ENCODE data around the gene POLD2. TPM values are rescaled to one million over a fixed set of nuclear protein-coding genes. Genes with fewer than 3 reads are reported as not detected.

The POLD2 gene
- total RNA-seq, 1 donor from 2014 or later = 49.9 TPM

GRCh38 chr7:44152971-44153947, 29.9 kb upstream of the POLD2 start:
- DNase-seq = no peak

DNA sequence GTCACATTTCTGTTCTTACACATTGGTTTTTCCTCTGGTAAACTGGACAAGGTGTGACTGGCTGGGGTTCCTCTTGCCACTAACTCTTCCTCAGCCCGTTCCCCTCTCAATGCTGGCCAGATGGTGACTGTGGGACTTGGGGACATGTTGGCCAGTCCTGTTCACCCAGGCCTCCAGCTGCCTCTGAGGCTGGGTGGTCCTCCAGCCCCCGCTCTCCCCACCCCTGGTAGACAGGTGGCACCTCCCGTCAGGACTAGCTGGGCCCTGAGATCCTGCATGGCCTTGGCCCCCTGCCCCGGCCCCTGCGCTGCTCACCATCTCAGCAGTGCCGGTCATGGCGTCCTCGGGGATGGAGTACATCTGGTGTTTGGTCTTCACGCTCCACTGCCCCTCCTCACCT, 28.6 kb upstream of the POLD2 start:
- no peak for DNase-seq

GRCh38 chr7:44150966-44151941, 27.9 kb upstream of the POLD2 start:
- no peak for DNase-seq

GRCh38 chr7:44150466-44150832, 27.1 kb upstream of the POLD2 start:
- DNase-seq = no peak

DNA sequence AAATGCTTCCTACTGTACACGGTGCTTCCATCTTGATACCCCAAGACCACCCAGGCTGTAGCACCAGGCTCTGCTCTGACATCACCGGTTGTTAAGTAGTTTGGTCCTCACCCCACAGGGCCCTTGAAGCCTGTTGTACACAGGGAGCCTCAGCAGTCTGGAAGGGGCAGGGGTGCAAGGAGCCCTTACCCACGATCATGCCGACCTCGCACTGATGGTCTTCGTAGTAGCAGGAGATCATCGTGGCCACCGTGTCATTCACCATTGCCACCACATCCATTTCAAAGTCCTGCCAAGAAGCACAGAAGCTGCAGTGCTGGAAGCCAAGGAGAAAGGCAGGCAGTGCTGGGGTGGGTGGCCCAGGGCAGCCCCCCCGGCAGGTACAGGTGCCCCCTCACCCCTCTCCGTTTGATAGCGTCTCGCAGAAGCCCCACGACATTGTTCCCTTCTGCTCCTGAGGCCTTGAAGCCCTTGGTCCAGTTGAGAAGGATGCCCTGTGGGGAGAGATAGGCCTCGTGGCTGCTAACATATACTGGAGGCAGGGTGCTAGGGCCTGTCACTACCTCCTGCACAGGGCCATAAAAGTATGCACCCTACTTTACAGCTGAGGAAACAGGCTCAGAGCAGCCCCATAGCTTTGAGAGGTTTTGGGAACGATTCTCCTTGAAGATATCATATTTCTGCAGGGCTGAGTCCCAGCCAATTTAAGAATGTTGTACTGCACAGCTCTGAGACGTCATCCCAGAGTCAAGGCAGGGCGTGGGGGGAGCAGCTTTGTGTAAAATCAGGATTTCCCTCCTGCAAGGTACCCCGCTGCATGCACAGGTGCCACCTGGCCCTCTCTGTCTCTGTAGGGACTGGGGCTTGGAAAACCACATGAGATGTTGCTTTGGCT, 26.5 kb upstream of the POLD2 start:
- DNase-seq = no peak

DNA sequence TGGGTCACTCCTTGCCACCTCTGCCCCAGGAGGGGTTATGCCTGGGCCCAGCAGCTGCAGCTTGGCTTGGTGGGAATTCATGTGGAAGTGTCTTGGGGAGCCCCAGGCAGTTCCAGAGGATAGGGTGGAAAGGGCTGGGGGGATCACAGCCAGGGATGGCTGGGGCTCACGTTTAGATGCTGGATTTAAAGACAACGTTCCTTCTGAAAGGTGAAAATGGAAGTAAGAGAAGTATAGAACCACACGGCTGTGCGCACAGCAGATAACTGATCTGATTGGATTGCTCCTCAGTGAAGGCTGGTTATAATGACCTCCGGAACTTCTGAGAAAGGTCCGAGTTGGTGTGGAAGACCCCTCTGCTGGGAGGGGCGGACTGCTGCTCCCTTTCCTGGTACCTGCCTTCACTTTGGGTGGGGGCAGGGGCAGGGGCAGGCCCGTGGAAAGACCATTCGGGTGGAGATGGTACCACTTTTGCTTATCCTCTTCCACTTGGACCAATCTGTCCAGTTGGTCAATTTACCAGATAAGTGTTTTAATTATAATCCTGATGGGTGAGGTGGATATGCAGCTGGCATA, 25.7 kb upstream of the POLD2 start:
- DNase-seq = no peak

DNA sequence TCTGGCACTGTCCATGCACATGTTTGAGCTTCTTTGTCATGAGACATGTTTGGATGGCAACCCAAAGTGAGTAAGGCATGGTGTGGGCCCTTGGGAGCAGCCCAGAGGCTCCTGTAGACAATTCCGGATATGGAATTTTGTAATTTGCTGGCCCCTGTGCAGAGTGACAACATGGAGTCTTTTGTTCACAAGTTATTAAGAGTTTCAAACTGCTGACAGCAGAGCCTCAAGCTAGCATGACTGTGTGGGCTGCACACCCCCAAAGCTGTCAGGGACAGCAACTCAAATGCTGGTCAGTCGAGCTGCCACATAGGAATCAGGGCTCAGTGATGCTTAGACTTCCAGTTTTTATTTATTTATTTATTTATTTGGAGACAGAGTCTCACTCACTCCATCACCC, 24.8 kb upstream of the POLD2 start:
- DNase-seq = no peak

DNA sequence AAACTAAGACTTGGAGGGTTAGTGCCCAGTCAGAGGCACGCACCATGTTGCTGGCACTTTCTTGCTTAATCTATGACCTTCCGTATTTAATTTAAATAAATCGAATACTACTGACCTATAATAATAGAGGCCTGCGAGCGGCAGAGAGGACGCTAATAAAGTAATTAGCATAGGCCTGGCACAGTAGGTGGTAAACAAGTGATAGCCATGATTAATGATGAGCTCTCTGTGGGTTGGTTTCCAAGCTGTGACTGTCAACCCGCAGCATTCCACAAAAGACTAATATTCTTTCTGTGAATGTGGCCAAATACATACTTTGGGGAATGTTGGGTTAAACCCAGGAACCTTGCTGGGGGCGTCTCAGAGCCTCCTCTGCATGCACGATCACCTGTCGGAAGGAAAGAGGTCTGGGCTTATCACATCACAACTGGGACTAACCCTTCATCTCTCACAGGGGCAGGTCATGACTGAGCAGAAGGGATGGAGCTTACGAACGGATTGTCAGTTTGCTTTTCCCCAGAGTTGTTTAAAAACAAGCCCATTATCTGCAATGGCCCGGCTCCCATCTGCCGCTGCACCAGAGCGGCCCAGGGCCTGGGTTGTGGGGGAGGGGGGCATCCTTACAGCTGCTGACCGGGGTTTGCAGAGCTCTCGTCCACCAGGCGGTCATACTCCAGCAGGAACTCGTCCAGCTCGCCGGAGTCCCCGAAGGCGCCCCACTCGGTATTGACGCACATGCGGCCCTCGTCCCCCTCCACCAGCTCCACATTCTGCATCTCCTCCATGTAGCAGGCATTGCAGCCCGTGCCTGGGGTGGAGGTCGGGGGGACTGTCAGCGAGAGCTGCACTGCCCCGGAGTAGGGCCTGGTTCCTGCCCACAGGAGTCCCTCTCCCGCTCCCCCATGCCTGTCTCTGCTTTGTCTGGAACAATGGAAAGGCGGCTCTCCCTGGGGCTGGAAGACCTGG, 24.0 kb upstream of the POLD2 start:
- DNase-seq = no peak

GRCh38 chr7:44145969-44146911, 22.9 kb upstream of the POLD2 start:
- peak; percentile 54 for DNase-seq

DNA sequence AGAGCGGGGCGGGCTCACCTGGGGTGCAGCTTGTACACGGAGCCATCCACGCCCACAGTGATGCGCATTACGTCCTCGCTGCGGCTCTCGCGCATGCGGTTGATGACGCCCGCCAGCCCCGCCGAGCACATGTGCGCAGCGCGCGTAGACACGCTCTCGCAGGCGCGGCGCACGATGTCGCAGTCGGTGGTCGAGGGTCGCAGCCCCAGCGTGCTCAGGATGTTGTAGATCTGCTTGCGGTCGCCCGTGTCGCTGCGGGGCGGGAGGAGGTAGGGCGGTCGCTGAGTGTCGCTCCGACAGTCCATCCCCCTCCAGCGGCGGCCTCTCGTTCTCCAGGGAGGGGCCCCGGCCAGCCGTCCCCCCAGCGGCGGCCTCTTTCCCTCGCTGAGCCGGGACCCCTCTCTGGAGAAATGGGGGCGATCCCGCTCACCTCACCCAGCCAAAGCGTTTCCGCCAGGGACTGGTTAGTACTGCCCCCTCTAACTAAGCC, 22.2 kb upstream of the POLD2 start:
- DNase-seq = peak; percentile 29

DNA sequence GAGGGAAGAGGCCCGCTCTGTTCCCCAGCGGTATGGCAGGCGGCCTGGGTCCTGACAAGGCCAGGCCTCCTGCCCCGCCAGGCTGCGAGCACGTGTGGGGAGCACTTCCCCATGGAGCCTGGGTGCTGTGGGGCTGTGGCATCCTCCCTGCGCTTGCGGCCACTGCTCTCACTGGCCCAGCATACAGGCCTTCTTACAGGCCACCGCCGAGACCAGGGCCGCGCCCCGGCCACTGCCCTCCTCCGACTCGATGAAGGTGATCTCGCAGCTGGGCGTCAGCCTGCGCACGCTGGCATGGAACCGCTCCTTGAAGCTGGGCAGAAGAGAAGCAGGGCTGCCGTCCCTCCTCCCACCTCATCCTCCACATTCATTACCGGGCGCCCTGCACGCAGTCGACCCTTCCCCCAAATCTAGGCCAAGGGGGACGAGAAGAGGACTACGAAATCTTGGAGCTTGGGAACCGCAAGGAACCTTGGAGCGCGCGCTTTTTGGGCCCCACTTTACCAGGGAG, 21.7 kb upstream of the POLD2 start:
- DNase-seq = no peak

GRCh38 chr7:44144426-44144967, 21.1 kb upstream of the POLD2 start:
- no peak for DNase-seq

- no peak for DNase-seq
Observed at GRCh38 chr7:44143646-44144250, 20.4 kb upstream of the POLD2 start.

- no peak for DNase-seq
Observed at GRCh38 chr7:44142028-44142427, 18.7 kb upstream of the POLD2 start.

GRCh38 chr7:44141221-44141850, 18.0 kb upstream of the POLD2 start, which contains the start of gene MYL7:
Gene MYL7, minus strand, starts transcription at chr7:44141332. Its CDS starts 27 bp downstream, at chr7:44141305.
- DNase-seq = no peak

GRCh38 chr7:44140341-44140740, 17.0 kb upstream of the POLD2 start:
- DNase-seq = no peak

- DNase-seq = no peak
Observed at GRCh38 chr7:44139311-44140010, 16.1 kb upstream of the POLD2 start.

Data from occipital lobe (tissue), 2 donors.